ENCODE data around the gene MPO.

The MPO gene

DNA sequence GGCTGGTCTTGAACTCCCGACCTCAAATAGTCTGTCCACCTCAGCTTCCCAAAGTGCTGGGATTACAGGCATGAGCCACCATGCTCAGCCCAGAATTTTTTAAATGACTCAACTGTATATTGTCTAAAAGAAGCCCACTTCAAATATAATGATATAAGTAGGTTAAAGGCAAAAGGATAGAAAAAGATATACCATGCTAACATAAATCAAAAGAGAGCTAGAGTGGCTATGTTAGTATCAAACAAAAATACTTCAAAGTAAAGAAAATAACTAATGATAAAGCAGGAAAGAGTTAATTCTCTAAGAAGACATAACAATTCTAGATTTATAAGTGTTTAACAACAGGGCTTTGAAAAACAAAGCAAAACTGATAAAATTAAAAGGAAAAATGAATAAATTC is 13.3 kb upstream of the MPO start:
- no peak for DNase-seq (ENCODE audit: low read depth)
- no peak overlapping the region for H3K4me3 ChIP-seq (ENCODE audit: low read length)
- TF ChIP-seq, protein P1, sequence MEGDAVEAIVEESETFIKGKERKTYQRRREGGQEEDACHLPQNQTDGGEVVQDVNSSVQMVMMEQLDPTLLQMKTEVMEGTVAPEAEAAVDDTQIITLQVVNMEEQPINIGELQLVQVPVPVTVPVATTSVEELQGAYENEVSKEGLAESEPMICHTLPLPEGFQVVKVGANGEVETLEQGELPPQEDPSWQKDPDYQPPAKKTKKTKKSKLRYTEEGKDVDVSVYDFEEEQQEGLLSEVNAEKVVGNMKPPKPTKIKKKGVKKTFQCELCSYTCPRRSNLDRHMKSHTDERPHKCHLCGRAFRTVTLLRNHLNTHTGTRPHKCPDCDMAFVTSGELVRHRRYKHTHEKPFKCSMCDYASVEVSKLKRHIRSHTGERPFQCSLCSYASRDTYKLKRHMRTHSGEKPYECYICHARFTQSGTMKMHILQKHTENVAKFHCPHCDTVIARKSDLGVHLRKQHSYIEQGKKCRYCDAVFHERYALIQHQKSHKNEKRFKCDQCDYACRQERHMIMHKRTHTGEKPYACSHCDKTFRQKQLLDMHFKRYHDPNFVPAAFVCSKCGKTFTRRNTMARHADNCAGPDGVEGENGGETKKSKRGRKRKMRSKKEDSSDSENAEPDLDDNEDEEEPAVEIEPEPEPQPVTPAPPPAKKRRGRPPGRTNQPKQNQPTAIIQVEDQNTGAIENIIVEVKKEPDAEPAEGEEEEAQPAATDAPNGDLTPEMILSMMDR (conservative IDR thresholded peaks at IDR 0.05; ENCODE audit: low read depth, low read length), result no peak

DNA sequence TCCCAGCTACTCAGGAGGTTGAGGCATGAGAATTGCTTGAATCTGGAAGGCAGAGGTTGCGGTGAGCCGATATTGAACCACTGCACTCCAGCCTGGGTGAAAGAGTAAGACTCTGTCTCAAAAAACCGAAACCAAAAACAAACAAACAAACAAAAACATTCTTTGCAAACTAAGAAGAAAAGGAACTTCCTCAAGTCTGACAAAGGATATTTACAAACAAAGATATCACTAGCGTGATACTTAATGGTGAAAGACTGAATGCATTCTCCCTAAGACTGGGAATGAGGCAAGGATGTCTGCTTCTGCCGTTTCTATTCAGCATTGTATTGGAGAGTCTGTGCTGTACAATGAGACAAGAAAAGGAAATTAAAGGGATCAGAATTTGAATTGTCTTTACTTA is 10.5 kb upstream of the MPO start:
- TF ChIP-seq, protein P1 (conservative IDR thresholded peaks at IDR 0.05; ENCODE audit: low read depth, low read length), result no peak
- no peak overlapping the region for H3K4me3 ChIP-seq (ENCODE audit: low read length)
- no peak for DNase-seq (ENCODE audit: low read depth)

DNA sequence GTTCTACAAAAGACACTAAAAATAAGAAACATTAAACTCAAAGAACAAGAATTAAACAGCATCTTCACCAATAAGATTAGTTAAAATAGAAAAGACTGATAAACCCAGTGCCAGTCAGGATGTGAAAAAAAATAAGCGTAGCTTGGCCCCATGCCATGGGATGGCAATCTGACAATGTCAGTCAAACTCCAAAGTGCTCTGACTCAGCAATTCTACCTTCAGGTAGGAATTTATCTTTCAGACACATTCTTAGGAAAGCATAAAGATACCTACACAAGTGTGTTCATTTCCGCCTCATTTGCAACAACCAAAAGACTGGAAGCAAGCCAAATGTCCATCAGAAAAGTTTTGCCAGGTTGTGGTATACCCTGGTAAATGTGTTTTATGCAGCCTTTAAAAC is 9.1 kb upstream of the MPO start:
- no peak overlapping the region for H3K4me3 ChIP-seq (ENCODE audit: low read length)
- no peak for DNase-seq (ENCODE audit: low read depth)
- TF ChIP-seq, protein P1 (conservative IDR thresholded peaks at IDR 0.05; ENCODE audit: low read depth, low read length), result no peak

DNA sequence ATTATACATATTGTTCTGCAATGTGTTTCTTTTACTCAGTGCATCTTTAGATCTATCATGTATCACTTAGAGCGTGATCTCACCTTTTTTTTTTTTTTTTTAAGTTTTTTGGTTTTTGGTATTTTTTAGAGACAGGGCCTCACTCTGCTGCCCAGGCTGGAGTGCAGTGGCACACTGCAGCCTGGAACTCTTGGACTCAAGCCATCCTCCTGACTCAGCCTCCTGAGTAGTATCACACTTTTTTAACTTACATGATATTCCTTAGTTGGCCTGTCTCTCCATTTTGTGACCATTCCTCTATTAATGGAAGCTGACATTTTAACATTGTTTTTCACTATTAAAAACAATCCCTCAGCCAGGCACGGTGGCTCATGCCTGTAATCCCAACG is 4.7 kb upstream of the MPO start:
- TF ChIP-seq, protein P1 (conservative IDR thresholded peaks at IDR 0.05; ENCODE audit: low read depth, low read length), result no peak
- H3K4me3 ChIP-seq (ENCODE audit: low read length), result no peak overlapping the region
- DNase-seq (ENCODE audit: low read depth), result no peak

DNA sequence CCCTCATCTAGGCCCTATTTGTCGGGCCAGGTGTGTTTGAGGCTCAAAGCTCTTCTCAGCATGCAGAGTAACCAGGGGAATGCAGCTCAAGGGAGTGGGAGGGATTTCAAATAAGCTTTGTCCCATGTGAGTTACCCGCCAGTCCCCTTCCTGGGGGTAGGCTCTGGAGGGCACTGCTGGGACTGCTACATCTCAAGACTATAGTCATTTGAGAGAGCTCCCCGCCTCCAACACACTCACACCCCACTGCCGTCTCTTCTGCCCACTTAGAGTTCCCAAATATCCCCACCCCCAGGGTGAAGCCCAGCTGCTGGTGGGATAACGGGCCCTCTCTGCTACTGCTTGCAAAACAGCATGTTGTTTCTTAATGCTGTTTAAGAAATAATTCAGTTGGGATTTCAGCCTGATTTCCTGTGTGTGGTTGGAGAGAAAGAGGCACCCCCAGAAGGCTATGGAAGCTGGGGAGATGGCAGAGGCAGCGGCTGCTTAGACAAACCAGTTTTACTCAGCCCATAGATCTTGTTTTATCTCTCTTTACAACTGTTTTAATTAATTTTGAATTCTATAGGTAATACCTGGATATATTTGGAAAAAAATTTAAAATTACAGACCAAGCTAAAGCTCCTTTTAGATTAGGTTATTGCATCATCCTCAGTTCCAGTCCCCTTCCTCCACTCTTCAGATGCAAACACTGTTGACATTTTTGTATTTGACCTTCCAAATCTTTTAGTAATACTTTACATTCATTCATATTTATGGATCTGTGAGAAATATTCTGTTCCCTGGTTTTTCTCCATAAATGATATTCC is 4.1 kb upstream of the MPO start:
- no peak overlapping the region for H3K4me3 ChIP-seq (ENCODE audit: low read length)
- TF ChIP-seq, protein P1 (conservative IDR thresholded peaks at IDR 0.05; ENCODE audit: low read depth, low read length), result no peak
- no peak for DNase-seq (ENCODE audit: low read depth)

DNA sequence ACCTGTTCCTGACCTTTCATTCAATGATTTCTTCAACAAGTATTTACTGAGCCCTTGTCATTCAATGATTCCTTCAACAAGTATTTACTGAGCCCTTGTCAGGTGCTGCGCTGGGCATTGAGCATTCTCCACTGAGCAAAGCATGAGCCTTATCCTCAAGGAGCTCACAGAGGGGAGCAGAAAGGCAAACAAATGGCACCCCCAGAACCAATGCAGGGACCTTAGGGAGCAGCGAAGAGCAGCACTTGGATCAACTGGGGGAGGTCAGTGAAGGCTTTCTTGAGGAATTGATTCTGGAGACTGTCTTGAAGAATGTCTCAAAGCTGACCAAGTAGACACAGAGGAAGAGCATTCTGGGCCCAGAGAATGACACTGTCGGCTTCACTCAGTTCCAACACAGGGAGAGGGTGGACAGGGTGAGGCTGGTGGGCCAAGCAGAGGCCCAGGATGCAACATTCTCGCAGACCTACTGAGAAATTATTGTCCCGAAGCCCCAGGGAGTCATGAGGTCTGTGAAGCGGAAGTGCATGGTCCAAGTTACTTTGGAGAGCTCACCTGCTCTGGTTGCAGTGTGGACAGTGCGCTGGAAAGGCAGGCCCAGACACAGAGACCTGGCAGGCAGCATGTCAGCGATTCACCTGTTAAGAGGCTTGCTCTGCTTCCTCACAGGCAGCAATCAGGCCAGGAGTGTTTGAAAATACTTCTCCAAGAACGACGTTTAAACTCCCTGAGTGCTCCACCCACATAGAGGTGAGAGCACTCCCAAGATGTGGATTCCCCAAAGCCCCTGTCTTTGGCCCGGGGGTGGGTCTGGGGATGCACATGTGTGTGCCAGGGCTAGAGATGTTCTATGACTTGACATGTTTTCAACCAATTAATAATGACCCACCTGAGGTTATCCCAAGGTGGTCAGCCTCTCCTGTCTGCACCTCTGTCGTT is 3.2 kb upstream of the MPO start:
- TF ChIP-seq, protein P1 (conservative IDR thresholded peaks at IDR 0.05; ENCODE audit: low read depth, low read length), result no peak

More for the DNA sequence above, 3.2 kb upstream of the MPO start:
- no peak for DNase-seq (ENCODE audit: low read depth)
- H3K4me3 ChIP-seq (ENCODE audit: low read length), result no peak overlapping the region
